KG1 (cell line): Measurements from ENCODE around the gene HMG20A.

ENCODE experiments used
- DNase-seq: peaks from one replicate; lab custom pipeline; 2025; lab: John Stamatoyannopoulos, UW

HMG20A gene

DNA sequence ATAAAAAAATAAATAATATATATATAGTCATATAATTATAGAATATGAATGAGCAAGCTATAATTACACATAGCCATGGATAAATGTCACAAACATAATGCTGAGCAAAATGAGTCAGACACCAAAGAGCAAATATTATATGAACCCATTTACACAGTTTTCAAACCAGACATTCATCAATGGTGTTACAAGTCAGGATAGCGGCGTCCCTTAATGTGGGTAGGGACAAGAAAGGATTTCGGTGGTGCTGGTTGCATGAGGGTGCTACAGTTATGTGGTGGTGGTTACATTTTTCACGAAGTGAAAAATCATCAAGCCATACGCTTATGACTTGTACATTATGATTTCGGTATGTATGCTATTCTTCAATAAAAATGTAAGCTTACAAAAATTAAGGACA, 100.5 kb downstream of the HMG20A start:
- DNase-seq = no peak

DNA sequence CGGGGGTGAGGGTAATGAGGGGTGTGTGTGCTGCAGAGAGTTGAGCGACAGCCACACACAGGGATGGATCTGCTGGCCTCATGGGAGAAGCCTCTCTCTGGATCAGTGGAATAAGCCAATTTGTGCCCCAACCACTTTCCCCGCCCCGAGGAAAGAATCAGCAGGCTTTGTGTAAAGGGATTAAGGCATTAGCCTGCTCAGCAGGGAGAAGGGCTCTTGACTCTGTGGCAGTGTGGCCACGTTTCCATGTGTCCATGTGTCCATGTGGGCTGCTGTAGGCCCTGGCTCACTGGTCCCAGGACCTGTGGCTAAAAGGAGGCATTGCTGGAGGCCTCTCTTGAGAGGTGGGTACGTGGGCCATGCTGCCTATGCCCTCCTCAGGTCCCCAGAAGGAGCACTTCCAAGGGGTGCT, 104.7 kb downstream of the HMG20A start:
- no peak for DNase-seq

DNA sequence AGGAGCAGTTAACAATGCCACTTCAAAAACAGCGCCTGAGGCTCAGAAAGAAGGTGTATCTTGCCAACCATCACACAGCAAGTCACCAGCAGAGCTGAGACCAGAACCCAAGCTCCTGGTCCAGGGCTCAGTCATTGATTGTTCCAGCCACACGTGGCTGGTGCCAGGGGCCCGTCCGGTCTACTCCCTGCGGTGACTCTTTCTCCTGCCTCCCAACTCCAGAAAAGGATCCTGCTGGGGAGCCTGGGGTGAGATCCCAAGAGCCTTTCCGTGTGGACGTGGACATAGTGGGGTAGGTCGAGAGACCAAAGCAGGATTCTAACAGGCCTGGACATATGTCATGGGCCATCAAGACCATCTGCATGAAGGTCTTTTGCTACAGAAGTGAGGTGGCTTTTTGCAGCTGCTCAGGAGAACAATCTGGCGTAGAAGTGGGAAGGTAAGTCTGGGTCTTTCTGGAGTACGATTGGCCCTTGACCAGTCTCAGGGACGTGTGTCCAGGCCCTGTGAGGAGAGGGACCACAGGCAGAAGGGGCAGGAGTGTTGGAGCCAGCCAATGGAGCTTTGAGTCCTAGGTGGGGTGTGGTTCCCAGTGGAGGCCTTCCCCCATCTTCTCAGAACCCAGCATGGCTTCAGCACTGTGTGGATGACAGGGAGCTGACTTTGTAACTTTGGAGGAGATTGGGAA, 105.4 kb downstream of the HMG20A start:
- DNase-seq = no peak

DNA sequence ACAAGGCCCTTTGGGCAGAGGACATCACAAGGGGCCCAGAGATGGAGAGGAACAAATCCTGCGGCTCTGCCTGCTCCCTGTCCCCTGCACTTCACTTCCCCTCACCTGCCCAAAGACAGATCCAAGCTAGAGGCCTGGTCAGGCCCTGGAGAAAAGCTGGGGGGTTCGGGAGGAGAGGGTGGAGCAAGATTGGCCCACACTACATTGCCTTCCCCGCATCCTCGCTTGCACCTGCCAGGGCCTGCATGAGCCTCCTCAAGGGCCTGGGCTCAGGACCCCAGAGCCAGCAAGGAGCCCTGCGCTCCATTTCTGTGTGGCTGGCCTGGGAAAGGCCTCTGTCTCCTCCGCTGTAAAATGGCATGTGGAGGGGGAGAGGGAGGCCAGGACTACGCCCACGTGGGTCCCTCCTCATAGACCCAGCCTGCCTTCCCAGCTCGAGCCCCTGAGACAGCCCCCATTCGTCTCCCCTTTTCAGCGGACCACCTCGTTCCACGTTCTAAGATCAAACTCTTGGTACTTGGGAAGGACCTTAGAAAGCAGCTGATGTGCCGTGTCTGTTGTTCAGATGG, 106.0 kb downstream of the HMG20A start:
- no peak for DNase-seq

DNA sequence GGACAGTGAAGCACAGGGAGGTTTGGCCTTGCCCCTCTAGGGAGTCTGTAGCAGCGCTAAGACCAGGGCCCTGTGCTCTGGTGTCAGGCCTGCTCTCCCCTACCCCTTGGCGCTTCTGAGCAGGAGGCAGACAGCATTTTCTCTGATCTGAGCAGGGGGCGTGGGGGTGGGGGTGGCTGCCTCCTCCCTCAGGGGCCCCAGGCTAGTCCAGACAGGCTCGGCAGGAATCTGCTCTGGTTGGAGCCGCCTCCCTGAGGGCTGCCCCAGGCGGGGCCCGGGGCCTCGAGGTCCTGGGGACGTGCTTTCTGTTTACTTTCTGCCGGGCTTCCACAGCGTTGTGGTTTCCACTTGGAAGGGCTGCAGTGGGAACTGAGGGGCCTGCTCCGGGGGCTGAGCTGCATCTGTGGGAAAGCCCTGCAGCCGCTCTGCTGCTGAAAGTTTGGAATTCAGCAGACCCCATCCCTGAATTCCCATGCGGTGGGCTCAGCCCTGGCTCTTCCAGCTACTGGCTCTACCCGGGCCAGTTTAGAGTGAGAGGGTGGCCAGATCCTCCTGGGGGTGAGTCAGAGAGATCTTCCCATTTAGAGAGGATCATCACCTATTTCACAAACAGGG, 106.6 kb downstream of the HMG20A start:
- DNase-seq = no peak

DNA sequence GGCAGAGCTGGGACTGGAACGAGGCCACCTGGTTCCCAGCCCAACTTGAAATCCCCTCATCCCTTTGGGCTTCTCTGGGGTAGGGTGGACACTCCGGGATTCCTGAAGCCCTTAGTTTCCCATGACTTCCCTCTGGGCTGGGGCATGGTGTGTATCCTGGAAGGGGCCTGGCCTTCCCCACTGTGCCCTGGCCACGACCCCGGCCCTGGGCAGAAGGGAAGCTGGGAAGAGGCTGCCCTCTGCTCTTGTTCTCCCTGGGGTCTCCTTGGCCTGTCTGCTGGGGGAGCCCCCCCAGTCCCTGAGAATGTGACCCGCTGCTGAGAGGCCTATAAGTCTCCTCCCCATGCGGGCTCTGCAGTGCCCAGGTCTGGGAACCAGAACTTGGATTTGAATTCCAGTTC, 107.1 kb downstream of the HMG20A start:
- no peak for DNase-seq

DNA sequence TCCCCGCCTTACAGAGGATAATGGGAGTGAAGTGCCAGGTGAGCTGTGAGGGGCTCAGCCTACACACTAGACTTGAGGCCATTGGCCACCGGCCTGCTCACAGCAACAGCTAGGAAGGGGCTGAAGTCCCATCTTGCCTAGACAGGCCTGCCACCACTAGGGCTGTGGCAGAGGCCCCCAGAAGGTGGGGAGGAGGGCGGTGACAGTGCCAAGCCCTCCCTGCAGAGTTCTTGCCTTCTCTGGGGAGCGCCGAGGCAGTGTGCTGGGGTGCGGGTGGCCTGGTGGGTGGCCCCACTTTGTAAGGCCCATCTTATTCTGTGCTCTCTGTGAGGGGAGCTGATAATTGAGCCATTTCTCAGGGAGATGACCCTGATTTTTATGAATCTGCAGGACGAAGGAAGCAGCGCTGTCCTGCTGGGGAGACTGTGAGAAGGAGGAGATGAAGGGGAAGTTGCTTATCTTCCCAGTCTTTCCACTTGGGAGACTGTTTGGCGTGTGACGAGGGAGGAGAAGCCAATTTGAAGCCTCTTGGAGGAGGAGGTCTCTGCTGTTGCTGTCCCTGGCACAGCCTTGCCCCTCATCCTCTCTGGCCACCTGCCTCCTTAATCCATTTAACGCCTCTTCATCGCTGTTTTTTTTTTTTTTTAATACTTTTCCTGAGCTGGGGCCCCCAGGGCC, 107.7 kb downstream of the HMG20A start:
- DNase-seq = no peak

DNA sequence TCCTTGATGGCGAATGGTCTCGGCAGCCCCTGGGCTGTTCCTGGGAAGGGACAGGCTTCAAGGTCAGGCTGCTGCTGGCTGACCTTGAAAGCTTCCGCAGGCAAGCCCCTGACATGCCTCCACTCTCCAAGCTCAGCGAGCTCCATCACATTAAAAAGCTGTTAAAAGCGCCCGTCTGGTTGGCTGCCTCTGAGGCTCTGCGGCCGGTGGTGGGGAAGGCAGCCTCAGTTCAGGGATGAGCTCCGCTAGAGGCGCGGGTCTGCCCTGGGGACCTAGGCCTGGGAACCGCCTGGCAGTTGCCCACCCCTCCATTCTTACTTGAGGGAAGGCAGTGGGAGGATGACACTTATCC, 108.3 kb downstream of the HMG20A start:
- DNase-seq = no peak

DNA sequence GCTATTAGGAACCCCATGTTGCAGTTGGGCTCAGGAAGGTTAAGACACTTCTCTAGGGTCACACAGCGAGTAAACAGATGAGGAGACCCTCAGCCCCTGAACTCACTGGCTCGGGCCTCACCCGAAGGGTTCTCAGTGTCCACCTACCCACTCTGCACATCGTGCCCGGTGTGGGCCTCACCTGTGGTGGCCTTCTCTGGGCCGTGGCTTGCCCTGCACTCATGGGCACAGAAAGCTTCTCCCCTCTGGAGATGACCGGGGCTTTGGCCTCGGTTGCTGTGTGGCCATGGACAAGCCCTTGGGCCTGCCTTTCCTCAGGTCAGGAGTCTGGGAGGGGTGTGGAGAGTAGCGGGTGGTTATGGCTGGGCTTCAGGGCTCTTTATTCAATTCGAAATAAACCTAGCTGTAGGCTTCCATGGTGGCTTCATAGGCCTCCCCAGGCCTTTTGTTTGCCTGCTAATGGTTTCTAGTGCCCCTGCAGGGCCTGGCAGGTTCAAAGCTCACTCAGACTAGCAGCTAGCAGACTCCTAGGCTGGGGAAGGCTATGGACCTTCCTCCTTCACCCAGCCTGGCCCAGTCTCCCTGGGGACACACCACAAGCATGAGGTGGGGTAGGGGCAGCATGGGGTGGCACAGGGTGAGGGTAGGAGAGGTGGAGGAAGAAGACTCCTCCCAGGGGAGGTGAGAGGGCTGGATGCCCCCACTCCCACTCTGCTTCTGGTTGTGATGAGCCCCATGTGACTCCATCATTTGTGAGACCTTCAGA, 108.9 kb downstream of the HMG20A start:
- no peak for DNase-seq

DNA sequence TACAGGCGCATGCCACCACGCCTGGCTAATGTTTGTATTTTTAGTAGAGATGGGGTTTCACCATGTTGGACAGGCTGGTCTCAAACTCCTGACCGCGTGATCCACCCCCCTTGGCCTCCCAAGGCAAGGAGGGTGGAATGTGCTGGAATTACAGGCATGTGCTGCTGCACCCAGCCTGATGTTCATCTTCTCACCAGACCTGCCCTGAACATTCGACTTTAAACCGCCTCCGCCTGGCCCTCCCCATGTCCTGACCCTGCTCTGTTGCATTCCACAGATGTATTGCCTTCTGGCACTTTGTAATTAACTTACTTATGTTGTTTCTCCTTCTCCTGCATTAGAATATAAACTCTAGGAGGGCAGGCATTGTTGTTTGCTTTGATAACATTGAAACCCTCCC, 109.9 kb downstream of the HMG20A start:
- DNase-seq = no peak

DNA sequence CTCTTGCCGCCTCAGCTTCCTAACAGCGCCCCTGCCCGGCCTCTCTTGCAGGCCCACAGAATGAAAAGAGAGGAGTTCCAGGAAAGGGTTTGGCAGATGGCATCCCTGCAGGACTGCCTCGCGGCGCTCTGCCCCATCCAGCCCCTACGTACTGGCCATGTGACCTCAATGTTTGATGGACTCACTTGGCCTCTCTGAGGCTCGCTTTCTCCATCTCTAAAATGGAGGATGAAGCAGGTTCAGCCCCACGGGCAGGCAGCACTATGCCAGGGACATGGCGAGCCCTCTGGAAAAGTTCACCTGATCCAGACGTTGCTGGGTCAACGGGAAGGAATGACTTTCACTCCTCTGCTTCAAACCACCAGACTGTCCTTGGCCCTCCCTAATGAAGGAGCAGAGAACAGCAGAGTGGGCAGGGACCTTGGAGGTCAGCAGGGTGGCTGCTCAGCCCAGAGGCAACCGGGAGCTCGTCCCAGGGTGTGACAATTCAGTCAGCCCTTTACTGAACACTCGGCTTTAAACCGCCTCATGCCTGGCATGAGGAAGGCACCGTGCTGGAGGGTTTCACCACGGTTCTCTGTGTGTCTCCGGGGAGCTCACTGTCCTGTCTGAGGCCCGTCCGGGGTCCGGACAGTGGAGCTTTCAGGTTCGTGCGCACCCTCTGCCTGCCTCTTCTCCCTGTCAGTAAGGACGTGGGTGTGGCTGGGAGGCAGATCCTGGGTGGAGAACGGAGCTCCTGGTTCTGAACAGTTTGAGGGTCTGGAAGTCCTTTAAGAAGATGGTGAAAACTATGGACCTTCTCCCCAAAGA, 110.7 kb downstream of the HMG20A start:
- DNase-seq = no peak

DNA sequence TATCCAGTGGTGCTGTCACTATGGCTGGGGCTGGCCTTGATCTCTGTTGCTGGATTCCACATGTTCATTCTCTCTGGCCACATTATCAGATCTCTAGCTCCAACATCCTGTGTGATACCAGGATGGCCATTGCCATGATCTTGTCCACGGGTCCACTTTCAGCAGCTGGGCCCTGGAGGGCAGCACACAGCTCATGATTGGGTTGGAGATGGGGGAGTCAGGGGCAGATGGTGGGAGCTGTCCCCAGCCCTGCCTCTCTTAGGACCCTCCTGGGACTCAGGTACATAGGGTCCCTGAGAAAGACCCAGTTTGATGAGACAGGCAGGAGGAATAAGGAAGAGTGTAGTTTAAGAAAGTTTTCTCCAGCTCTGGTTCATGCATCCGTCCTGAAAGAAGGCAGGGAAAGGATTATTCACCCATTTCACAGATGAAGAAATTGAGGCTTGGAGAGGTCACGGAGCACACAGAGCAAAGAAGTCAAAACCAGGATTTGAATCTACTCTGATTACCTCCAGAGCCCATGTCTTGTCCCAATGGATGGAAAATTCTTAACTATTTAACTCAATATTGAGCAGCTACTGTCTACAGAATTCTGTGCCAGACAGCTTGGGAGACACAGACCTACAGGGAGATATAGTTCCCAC, 111.5 kb downstream of the HMG20A start:
- DNase-seq = no peak

DNA sequence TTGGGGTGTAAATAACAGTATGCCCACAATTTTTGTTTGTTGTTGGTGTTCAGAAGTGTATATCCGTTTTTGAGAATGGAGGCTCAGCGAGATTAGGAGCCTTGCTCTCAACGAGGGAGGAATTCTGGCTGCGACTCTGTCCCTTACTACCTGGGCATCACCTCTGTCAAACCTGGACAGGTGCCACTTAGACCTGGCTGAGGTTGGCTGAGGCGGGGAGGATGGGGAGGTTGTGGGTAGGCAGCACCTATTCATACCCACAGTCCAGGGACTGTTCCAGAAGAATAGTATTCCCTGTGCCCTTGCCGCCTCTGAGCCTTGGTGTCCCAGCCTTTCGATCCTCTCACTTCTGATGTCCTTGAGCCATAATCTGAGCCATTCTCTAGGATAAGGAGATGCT, 112.2 kb downstream of the HMG20A start:
- no peak for DNase-seq

DNA sequence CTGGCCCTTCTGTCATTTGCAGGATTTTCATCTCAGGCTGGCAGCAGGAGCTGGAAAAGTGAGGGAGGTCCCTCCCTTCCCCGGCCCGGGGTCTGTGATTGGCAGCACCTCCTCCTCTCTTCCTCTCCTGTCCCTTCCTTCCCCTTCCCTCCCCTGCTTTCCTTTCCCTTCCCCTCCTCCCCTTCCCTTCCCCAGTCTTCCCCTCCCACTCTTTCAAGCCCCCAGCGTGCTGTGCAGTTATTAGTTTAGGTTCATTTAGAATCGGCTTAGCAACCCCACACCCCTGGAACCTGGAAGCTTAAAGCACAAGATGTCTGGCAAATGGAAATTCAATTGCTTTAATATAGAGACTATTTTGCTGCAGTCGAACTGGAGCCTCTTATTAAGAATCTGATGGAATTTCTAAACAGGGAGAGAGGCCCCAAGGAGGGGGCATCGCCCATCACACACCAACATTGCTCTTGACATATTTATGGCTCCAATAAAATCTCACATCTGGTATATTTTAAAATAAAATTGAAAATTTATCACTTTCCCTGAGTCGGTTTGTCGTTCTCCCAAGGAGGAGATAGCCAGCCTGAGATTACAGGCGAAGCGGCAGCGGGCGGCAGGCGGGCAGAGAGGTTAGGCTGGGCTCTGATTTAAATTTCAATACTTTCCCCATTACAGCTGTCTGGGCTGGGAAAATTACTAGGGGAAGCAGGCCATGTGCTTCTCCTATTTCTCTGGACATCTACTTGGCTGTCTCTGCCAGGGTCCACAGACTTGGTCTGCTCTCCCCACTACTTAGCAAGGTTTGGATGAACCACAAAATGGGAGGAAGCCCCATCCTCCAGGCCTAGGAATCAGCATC, 113.1 kb downstream of the HMG20A start:
- no peak for DNase-seq
